SK-N-SH (cell line): Measurements from ENCODE around the gene PLAGL2.

ENCODE experiments used
- CTCF ChIP-seq: fragments of 200-600 bp; sonication (generic); IDR thresholded peaks from 2 replicates; pipeline ENCODE4 v1.6.1; 2017; ENCODE audit warnings: antibody characterized with exemption, mild to moderate bottlenecking, moderate library complexity
- ELF1 ChIP-seq: IDR thresholded peaks from 2 replicates; pipeline ENCODE4 v1.4.0; 2012
- EP300 ChIP-seq, 2 experiments: IDR thresholded peaks; 2 replicates each; pipeline versions ENCODE4 v1.4.0 to v1.6.1; 2012; ENCODE audit warnings: borderline replicate concordance in 1 of 2, low read depth in 1 of 2, low read length in 1 of 2
- FOXM1 ChIP-seq: IDR thresholded peaks from 2 replicates; pipeline ENCODE4 v1.4.0; 2012; ENCODE audit warnings: low read depth, mild to moderate bottlenecking
- JUND ChIP-seq: IDR thresholded peaks from 2 replicates; pipeline ENCODE4 v1.4.0; 2012
- NRF1 ChIP-seq: IDR thresholded peaks from 2 replicates; pipeline ENCODE4 v1.6.1; 2012; ENCODE audit warnings: low read depth, mild to moderate bottlenecking, low read length
- POLR2AphosphoS5 ChIP-seq: IDR thresholded peaks from 2 replicates; pipeline ENCODE4 v1.6.1; 2012; ENCODE audit warnings: low read depth, low read length
- REST ChIP-seq: IDR thresholded peaks from 2 replicates; pipeline ENCODE4 v1.6.1; 2012; ENCODE audit warnings: mild to moderate bottlenecking, low read depth, low read length, moderate library complexity
- RFX5 ChIP-seq: IDR thresholded peaks from 2 replicates; pipeline ENCODE4 v1.6.1; 2012; ENCODE audit warnings: mild to moderate bottlenecking, improper control_type of control experiment, low read length
- USF2 ChIP-seq: fragments of 150-350 bp; IDR thresholded peaks from 2 replicates; pipeline ENCODE4 v1.6.1; 2017; ENCODE audit warnings: antibody characterized with exemption, low read length, low read depth, borderline replicate concordance
- YY1 ChIP-seq: IDR thresholded peaks from 2 replicates; pipeline ENCODE4 v1.4.0; 2012; ENCODE audit warnings: low read depth, mild to moderate bottlenecking

- no peak for TF ChIP-seq CTCF
- TF ChIP-seq REST = no peak
- no peak for TF ChIP-seq NRF1
- no peak for TF ChIP-seq EP300 (IDR thresholded peaks at IDR 0.05; ENCODE audit: borderline replicate concordance in 1 of 2, low read depth in 1 of 2, low read length in 1 of 2)
- no peak for TF ChIP-seq FOXM1
- TF ChIP-seq JUND = no peak
- no peak for TF ChIP-seq YY1
- TF ChIP-seq POLR2AphosphoS5 = no peak
- no peak for TF ChIP-seq USF2
- TF ChIP-seq ELF1 = no peak
- no peak for TF ChIP-seq RFX5
Measured at GRCh38 chr20:32205110-32205842, 2.3 kb downstream of the PLAGL2 start.
